ENCODE data around the gene CNNM1. TPM values are rescaled to one million over a fixed set of nuclear protein-coding genes. Genes with fewer than 3 reads are reported as not detected.

The CNNM1 gene
- total RNA-seq, 2 experiments from 2014 or later = not detected

DNA sequence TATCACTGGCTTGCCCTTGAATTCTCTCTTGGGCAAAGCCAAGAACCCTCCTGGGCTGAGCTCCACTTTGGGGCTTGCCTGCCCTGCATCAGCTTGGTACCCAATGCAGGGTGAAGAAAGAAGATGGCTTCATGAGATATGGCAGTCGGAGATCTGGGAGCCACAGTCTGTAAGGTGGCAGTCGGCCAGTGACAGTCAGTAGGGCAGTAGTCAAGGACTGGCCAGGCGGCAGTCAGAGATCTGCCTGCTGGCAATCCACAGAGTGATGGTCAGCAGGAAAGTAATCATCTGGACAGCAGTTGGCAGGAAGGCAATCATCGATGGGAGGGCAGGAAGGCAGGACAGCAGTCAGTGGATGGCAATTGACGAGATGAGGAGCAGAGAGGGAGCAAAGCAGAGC lies 32.6 kb upstream of the CNNM1 start:
- BruUV-seq (replicated peaks) = no TSS peak
- no peak overlapping the region for H3K4me2 ChIP-seq (ENCODE audit: low read length)
- no peaks in the 10 kb centered on the region for H3K79me2 ChIP-seq (ENCODE audit: insufficient read depth, low read depth, low read length)
- intact Hi-C loops (cut with micrococcal nuclease; ENCODE audit: unreplicated experiment) = no loop called here
- no peaks in the 10 kb centered on the region for H3K9me3 ChIP-seq (ENCODE audit: low read length)
- no peak for DNase-seq (ENCODE audit: low spot score)
- no peak for TF ChIP-seq EZH2phosphoT487 (IDR thresholded peaks at IDR 0.05; ENCODE audit: borderline replicate concordance, low read depth, low read length)
- TF ChIP-seq, protein P1, sequence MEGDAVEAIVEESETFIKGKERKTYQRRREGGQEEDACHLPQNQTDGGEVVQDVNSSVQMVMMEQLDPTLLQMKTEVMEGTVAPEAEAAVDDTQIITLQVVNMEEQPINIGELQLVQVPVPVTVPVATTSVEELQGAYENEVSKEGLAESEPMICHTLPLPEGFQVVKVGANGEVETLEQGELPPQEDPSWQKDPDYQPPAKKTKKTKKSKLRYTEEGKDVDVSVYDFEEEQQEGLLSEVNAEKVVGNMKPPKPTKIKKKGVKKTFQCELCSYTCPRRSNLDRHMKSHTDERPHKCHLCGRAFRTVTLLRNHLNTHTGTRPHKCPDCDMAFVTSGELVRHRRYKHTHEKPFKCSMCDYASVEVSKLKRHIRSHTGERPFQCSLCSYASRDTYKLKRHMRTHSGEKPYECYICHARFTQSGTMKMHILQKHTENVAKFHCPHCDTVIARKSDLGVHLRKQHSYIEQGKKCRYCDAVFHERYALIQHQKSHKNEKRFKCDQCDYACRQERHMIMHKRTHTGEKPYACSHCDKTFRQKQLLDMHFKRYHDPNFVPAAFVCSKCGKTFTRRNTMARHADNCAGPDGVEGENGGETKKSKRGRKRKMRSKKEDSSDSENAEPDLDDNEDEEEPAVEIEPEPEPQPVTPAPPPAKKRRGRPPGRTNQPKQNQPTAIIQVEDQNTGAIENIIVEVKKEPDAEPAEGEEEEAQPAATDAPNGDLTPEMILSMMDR (conservative IDR thresholded peaks at IDR 0.05; ENCODE audit: low read length) = no peak
- H3K4me1 ChIP-seq (ENCODE audit: insufficient read depth, low read length, poor library complexity, severe bottlenecking) = no peaks in the 10 kb centered on the region
- no peaks in the 10 kb centered on the region for H3K36me3 ChIP-seq (ENCODE audit: insufficient read depth, low read length)
- H4K20me1 ChIP-seq (ENCODE audit: insufficient read depth, low read length) = no peaks in the 10 kb centered on the region
- H3K4me3 ChIP-seq (ENCODE audit: low read depth, low read length, poor library complexity, severe bottlenecking) = no peak overlapping the region
- H3K9me2 ChIP-seq (ENCODE audit: insufficient read depth, low read length) = no peaks in the 10 kb centered on the region
- no peak overlapping the region for H3K27ac ChIP-seq (ENCODE audit: low read depth, low read length, poor library complexity, severe bottlenecking)
- ChIA-PET CTCF (ENCODE audit: unreplicated experiment) (no interaction called here), POLR2A (interaction anchor here (0.7 kb wide), 1 partner anchor 9 kb away, joined by 4 read pairs; no protein-coding TSS in a partner anchor)
- H2AFZ ChIP-seq (ENCODE audit: low read length) = no peak overlapping the region

DNA sequence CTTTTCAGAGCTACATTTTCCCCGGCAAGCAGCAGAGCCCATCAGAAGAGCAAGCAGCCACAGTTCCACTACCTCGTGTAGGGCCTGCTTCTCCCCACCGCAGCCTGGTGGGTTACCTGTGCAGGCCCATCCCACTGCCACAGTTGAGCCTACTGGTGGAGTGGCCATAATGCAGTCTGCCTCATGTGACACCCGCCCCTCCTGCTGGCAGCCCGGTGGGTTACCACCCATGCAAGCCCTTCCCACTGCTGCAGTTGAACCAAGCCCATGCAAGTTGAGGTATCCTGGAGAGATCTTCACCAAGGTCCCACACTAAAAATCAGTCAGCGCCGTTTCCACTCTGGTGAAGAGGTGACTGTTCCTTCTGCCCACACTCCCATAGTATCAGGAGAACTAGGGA lies 32.1 kb upstream of the CNNM1 start:
- Histone ChIP-seq H3K79me2 (ENCODE audit: insufficient read depth, low read depth, low read length) (no peaks in the 10 kb centered on the region), H3K4me3 (ENCODE audit: low read depth, low read length, poor library complexity, severe bottlenecking) (no peak overlapping the region), H3K4me2 (ENCODE audit: low read length) (no peak overlapping the region), H4K20me1 (ENCODE audit: insufficient read depth, low read length) (no peaks in the 10 kb centered on the region), H3K9me2 (ENCODE audit: insufficient read depth, low read length) (no peaks in the 10 kb centered on the region), H2AFZ (ENCODE audit: low read length) (no peak overlapping the region), H3K27ac (ENCODE audit: low read depth, low read length, poor library complexity, severe bottlenecking) (no peak overlapping the region), H3K36me3 (ENCODE audit: insufficient read depth, low read length) (no peaks in the 10 kb centered on the region), H3K9me3 (ENCODE audit: low read length) (no peaks in the 10 kb centered on the region), H3K4me1 (ENCODE audit: insufficient read depth, low read length, poor library complexity, severe bottlenecking) (no peaks in the 10 kb centered on the region)
- no TSS peak for BruUV-seq (replicated peaks)
- POLR2A ChIA-PET = interaction anchor here (0.7 kb wide), 1 partner anchor 9 kb away, joined by 4 read pairs; no protein-coding TSS in a partner anchor
- CTCF ChIA-PET (ENCODE audit: unreplicated experiment) = no interaction called here
- DNase-seq (ENCODE audit: low spot score) = no peak
- intact Hi-C loops (cut with micrococcal nuclease; ENCODE audit: unreplicated experiment) = no loop called here
- no peak for TF ChIP-seq EZH2phosphoT487 (IDR thresholded peaks at IDR 0.05; ENCODE audit: borderline replicate concordance, low read depth, low read length)
- TF ChIP-seq, protein P1 (conservative IDR thresholded peaks at IDR 0.05; ENCODE audit: low read length) = no peak

GRCh38 chr10:99303899-99304861 lies 25.0 kb upstream of the CNNM1 start:
- H3K4me2 ChIP-seq (ENCODE audit: low read length) = no peak overlapping the region

More at GRCh38 chr10:99303899-99304861, 25.0 kb upstream of the CNNM1 start:
- no peaks in the 10 kb centered on the region for H3K36me3 ChIP-seq (ENCODE audit: insufficient read depth, low read length)
- CTCF ChIA-PET (ENCODE audit: unreplicated experiment) = no interaction called here
- TF ChIP-seq EZH2phosphoT487 (IDR thresholded peaks at IDR 0.05; ENCODE audit: borderline replicate concordance, low read depth, low read length) = no peak
- TF ChIP-seq, protein P1 (conservative IDR thresholded peaks at IDR 0.05; ENCODE audit: low read length) = no peak
- H3K27ac ChIP-seq (ENCODE audit: low read depth, low read length, poor library complexity, severe bottlenecking) = no peak overlapping the region
- H3K4me1 ChIP-seq (ENCODE audit: insufficient read depth, low read length, poor library complexity, severe bottlenecking) = no peaks in the 10 kb centered on the region
- DNase-seq (ENCODE audit: low spot score) = no peak
- no peak overlapping the region for H3K4me3 ChIP-seq (ENCODE audit: low read depth, low read length, poor library complexity, severe bottlenecking)
- BruUV-seq (replicated peaks) = no TSS peak
- no peaks in the 10 kb centered on the region for H3K79me2 ChIP-seq (ENCODE audit: insufficient read depth, low read depth, low read length)
- H3K9me3 ChIP-seq (ENCODE audit: low read length) = no peaks in the 10 kb centered on the region
- H4K20me1 ChIP-seq (ENCODE audit: insufficient read depth, low read length) = no peaks in the 10 kb centered on the region
- intact Hi-C loops (cut with micrococcal nuclease; ENCODE audit: unreplicated experiment) = no loop called here
- no peaks in the 10 kb centered on the region for H3K9me2 ChIP-seq (ENCODE audit: insufficient read depth, low read length)
- no peak overlapping the region for H2AFZ ChIP-seq (ENCODE audit: low read length)
- POLR2A ChIA-PET = no interaction called here
